GM19099 (cell line): Measurements from ENCODE around the gene ADARB2.

Experiments
- POLR2A ChIP-seq: IDR thresholded peaks from 3 replicates; pipeline ENCODE4 v1.6.1; 2011; ENCODE audit warnings: low read depth; ENCODE audit not compliant: insufficient read length; ENCODE audit errors: extremely low read depth

The ADARB2 gene

DNA sequence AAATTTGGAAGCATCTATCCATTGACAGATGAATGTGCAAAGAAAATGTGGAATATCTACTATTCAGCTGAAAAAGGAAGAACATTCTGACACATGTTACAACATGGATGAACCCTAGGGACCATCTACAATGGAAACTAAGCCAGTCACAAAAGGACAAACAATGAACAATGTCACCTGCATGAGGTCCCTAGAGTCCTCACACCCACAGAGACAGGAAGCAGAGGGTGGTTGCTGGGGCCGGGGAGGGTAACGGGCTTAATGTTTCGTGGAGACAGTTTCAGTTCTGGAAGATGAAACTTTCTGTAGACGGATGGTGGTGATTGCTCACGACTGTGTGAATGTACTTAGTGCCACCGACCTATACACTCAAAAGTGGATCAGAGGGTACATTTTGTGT, 282.9 kb downstream of the ADARB2 start:
- peak; percentile 17 for TF ChIP-seq POLR2A

DNA sequence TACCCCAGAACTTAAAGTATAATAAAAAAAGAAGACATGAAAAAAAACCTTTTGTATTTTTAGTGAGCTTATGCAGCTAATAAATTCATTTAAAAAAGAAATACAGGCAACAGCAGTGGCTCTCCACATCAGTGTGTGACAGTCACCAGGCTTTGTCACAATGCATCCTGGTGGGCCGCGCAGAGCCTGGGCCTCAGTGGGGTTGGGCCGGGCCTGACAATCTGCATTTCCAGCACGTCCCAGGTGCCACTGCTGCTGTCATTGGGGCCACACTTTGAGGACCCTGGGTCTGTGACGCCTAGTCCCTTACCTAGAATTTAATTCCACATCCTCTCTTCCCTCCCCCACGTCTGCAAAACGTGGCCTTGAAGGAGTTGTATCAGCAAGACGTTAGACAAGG, 284.5 kb downstream of the ADARB2 start:
- TF ChIP-seq POLR2A = no peak

DNA sequence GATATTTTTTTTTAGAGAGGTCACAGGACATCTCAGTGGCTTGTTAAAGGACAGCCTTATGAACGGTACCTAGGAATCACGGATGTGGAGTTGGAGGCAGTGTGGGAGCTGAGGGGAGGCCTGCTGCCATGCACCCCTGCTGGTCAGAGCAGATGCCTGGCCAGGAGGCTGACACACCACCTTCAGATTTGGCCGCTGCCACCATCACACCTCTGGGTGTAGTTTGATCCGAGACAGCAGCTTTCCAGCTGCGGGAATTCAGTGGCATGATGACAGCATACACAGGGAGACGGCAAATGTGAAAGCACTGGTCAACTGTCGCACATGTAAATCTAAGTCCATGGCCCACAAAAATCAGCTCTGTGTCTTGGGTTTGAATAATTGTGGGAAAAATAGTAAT, 285.4 kb downstream of the ADARB2 start:
- TF ChIP-seq POLR2A = no peak

DNA sequence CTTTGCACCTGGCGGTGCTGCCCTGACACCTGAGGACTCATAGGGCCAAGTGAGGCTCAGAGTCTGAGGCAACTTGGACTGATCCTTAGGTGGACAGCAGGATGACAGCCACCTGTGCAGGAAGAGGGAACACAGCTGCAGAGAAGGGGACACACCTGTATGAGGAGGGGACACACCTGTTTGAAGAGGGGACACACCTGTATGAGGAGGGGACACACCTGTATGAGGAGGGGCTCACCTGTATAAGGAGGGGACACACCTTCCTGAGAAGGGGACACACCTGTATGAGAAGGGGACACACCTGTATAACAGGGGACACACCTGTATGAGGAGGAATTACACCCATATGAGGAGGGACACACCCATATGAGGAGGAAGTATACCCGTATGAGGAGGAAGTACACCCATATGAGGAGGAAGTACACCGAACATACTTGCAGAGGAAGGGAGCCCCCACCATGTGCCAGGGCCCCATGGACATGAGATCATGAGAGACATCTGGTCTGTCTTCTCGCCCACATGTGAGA, 285.9 kb downstream of the ADARB2 start:
- no peak for TF ChIP-seq POLR2A

DNA sequence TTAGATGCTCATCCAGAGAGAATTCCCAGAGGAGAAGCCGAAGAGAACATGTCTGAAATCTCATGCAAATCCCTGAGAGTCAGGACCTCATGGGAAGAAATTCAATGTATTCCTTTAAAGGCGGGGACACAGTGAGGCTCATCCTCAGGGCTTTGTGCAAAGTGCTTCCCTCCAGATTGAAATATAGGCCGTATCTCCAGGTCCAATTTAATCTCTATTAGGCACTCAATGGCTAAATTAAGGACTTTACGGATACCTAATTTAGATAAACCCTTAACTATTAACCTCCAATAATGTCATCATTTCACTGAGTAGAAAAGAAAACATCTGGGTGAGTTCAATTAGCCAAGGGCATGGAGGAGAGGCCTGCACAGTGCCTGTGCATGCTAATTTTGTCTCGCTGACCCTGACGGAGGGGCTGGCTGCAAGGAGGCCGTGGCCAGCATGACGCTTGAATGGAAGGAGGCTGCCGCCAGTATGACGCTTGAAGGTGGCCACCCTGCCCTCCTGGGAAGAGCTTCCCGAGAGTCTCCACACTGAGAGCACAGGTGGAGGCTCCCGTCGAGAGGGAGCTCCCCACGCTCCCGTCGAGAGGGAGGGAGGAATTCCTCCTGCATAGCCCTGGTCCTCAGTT, 287.6 kb downstream of the ADARB2 start:
- TF ChIP-seq POLR2A = no peak

DNA sequence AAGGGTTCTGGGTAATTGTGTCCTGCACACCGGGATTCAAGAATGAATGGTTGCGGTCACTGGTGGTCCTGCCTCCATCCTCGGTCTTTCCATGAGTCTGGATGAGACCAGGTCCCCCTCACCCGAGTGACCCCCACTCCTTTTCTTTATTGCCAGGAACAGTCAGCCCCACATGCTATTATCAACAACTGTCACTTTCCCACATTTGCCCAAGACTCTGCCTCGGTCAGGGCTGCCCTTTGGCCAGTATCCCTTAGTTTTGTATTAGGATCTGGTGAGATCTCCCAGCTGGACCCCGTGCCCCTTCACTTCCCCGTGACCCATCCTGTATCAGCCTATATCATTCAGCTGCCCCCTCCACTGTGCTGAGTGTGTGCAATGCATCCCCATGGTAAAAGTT, 288.3 kb downstream of the ADARB2 start:
- no peak for TF ChIP-seq POLR2A

DNA sequence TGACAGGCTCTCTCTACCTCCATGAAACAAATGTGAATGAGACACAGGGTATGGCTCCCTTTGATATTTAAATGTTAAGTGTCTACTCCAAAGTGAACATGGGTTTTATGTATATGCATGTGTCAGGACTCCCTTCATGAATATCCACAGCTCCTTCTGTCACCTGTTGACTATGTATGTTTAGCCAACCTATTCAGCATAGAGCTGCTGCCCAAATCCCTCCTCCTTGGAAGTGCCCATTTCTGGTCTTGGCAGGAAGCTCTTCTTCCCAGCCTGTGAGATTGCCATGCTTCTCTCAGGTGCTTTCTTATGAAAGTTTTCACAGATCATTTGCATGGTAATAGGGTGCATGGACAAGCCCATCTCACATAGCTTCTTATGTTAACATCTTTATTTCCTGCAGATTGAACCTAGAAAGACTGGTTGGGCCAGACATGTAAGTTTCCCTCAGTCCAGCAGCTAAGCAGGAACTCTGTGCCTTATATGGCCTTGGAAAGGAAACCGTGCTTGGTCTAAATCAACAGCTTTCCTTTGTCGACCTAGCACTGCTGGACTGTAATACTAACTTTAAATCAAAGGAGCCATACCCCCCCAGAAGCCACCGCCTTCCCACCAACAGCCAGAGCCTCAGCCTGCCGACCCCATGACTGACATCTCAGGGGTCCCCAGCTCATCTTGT, 288.9 kb downstream of the ADARB2 start:
- no peak for TF ChIP-seq POLR2A

DNA sequence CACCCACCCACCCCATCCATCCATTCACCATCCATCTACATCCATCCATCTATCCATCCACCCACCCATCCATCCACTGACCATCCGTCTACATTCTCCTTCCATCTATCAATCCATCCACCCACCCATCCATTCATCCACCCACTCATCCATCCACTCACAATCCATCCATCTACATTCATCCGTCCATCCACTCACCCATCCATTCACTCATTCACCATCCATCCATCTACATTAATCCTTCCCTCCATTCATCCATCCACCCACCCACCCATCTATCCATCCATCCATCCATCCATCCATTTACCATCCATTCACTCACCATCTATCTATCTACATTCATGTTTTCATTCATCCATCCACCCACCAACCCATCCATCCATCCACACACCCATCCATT, 292.5 kb downstream of the ADARB2 start:
- no peak for TF ChIP-seq POLR2A

DNA sequence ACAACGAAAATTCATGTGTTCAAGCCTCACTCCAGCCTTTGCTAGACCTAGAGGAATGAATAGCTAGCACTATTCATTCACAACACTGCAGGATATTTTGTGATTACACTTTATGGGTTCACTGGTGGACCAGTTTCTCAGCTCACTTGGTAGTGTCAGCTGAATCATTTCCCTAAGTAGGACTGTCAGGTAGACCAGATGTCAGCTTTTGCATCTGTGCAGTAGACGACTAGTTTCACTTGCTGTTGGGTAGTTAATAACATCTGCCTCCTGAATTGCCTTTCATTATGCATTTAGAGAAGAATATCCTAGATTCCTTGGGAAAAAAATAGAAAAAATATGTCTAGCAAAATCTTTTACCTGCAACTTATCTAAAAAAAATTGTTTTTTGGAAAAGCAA, 296.4 kb downstream of the ADARB2 start:
- no peak for TF ChIP-seq POLR2A

DNA sequence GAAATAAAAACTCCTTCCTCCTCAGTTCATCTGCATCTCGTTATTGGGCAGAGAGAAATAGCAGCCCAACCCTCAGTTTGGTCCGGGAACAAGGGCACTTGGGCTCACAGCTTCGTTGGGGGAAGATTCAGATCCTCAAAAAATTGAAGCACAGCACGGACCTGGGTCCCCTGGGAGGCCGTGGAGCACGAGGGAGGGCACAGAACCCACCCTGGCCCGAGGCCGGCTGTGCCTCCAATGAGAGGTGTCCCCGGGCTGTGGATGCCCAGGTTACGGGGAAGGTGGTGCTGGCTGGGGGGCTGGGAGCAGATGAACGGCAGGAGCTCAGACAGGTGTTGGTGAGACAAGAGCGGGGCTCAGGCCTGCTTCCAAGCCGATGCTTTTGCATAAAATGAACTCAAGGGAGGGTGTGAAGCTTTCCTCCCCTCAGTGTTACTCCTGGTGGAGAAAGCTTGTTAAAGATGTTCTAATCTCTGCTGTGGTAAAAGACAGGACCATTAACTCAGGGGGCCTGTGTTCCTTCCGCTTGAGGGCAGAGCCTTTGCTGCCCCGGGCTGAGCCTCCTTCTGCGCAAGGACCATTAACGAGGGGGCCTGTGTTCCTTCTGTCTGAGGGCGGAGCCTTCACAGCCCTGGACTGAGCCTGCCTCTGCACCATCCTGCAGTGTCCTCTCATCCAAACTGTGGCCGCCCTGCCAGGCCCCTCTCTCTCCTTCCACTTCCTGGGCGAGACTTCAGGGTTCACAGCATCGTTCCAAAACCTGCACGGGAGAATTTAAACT, 302.2 kb downstream of the ADARB2 start:
- TF ChIP-seq POLR2A = no peak

DNA sequence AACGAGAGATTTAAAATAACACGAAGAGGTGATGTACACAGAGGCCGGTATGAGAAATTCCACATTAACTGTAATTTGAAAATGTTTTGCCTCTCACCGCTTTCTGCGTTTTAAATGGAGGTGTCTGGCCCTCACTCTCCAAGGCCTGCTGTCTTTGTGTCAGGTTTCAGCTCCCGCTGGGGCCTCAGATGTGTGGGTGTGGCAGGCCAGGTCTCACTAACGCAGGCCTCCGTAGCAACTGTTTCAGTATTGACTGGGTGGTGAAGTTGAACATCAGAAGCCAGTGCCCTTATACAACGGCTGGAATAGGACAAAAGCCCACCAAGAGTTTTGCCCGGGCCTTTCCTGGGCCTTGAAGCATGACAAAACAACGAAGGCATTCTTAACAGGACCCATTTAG, 303.1 kb downstream of the ADARB2 start:
- TF ChIP-seq POLR2A = no peak

DNA sequence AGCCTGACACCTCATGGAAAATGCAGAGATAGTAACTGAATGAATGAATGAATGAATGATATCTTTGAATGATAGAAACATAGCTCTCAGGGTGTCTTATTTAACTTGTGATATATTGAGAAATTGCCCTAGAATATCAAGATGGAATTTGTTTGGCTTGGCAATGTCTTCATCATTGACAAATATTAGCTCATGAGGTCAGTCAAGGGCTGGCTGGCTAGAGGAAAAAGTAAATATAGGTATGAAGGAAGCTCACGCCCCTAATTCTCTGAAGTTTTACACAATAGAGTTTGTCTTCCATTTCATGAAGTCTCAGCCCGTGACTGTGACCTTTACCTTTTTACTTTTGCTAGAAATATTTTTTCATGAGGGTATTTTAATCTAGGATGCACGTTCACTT, 305.2 kb downstream of the ADARB2 start:
- no peak for TF ChIP-seq POLR2A

DNA sequence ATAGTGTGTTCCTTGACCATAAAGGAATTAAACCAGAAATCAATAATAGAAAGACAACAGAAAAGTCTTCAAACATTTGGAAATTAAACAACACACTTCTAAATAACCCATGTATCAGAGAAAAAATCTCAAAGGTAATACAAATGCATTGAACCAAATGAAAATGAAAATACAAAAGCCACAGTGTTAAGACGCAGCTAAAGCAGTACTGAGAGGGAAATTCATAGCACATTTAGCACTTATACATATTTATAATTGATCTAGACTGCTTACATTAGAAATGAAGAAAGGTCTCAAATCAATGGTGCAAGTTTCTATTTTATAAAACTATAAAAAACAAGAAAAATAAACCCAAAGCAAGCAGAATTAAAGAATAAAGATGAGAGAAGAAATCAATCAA, 306.1 kb downstream of the ADARB2 start:
- TF ChIP-seq POLR2A = no peak

DNA sequence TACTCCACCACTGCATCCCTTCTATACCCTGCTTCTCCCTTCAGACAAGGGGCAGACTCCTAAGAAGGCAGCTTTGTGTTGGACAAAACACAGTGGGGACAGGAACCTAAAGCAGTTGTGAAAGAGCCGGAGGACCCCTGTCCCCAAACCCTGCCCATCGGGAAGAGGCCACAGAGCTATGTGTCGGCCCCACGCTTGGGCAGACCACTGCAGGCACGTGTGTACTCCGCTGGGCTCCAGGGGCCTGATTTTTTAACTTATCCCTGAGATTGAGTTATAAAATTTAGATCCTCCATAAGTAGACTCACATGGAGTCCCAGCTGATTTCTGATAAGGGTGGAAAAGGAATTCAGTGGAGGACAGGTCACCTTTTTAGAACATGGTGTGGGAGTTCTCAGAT, 310.5 kb downstream of the ADARB2 start:
- no peak for TF ChIP-seq POLR2A

DNA sequence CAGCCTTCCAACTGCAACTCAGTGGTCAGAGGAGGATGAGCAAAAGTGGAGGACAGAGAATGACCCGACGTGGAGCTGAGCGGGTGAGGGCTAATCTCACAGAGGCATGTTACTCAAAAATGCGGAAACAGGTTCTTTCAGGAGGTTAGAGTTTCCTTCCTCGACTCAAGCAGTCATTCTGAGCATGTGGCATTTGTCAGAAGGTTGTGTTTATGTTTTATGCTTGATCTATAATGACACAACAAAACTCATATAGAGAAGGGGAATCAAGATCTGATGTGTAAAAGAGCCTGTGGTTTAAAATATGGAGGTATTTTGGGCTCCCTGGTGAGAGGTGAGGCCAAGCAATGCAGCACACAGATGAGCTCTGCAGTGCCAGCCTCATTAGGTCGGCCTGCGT, 311.4 kb downstream of the ADARB2 start:
- no peak for TF ChIP-seq POLR2A

DNA sequence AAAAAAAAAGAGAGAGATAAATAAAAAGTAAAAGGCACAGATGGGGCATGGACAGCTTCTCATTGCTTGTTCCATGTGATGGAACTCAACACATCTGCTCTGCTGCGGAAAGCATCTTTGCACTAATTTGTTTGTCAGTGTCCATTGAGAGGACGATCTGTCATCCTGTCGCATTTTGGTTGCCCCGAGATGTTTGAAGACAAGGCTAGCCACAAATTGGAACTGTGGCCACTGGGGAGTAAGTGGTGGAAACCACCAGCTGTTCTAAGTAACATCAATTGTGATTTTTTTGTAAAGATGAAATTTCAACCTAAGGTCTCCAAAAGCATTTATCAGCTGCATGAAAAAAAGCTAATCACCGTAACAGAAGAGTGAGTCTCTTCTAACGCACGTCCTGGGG, 312.7 kb downstream of the ADARB2 start:
- TF ChIP-seq POLR2A = no peak

DNA sequence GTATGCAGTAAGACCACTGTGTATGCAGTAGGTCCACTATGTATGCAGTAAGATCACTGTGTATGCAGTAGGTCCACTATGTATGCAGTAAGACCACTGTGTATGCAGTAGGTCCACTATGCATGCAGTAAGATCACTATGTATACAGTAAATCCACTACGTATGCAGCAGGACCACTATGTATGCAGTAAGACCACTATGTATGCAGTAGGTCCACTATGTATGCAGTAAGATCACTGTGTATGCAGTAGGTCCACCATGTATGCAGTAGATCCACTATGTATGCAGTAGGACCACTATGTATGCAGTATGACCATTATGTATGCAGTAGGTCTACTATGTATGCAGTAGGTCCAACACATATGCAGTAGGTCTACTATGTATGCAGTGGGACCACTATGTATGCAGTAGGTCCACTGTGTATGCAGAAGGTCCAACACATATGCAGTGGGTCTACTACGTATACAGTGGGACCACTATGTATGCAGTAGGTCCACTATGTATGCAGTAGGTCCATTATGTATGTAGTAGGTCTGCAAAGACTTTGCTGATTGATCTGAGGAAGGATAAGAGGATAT, 313.6 kb downstream of the ADARB2 start:
- no peak for TF ChIP-seq POLR2A
